ENCODE measurements around the gene PRR35. TPM values are rescaled to one million over a fixed set of nuclear protein-coding genes. Genes with fewer than 3 reads are reported as not detected.

PRR35 gene
- total RNA-seq, 1 donor, result under 0.01 TPM

DNA sequence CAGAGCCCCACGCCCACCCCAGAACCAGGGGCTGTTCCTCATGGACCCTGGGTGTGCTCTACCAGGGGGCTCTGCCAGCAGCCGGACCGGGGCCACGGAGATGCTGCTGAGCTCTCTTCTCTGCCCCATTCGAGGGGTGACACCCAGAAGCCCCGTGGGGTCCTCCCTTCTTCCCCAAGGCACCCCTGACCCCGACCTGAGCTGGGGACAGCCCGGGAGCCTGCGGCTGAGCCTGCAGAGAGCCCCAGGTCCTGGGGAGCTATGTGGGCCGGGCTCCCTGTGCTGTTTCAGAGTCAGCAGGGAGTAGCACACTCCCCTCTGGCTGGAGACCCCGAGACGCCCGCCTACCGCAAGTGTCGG, 1.2 kb upstream of the PRR35 start:
- H3K4me1 ChIP-seq (ENCODE audit: insufficient read depth, low read length), result peaks cover 6% of the 10 kb centered on the region
- H3K36me3 ChIP-seq (ENCODE audit: insufficient read depth, low read length), result no peaks in the 10 kb centered on the region
- DNase-seq (ENCODE audit: insufficient read length, low spot score, missing footprints), result peak; percentile 95
- no peak overlapping the region for H3K27ac ChIP-seq (ENCODE audit: low read depth, low read length)
- H4K20me1 ChIP-seq (ENCODE audit: insufficient read depth, low read length), result peaks cover 3% of the 10 kb centered on the region
- H3K4me3 ChIP-seq (ENCODE audit: insufficient read depth, low read length), result no peak overlapping the region
- H2AFZ ChIP-seq (ENCODE audit: low read length), result no peak overlapping the region
- TF ChIP-seq, protein P1, sequence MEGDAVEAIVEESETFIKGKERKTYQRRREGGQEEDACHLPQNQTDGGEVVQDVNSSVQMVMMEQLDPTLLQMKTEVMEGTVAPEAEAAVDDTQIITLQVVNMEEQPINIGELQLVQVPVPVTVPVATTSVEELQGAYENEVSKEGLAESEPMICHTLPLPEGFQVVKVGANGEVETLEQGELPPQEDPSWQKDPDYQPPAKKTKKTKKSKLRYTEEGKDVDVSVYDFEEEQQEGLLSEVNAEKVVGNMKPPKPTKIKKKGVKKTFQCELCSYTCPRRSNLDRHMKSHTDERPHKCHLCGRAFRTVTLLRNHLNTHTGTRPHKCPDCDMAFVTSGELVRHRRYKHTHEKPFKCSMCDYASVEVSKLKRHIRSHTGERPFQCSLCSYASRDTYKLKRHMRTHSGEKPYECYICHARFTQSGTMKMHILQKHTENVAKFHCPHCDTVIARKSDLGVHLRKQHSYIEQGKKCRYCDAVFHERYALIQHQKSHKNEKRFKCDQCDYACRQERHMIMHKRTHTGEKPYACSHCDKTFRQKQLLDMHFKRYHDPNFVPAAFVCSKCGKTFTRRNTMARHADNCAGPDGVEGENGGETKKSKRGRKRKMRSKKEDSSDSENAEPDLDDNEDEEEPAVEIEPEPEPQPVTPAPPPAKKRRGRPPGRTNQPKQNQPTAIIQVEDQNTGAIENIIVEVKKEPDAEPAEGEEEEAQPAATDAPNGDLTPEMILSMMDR (IDR thresholded peaks at IDR 0.05; ENCODE audit: extremely low read depth, low read depth, low read length), result no peak
- H3K9me3 ChIP-seq (ENCODE audit: low read depth, low read length), result no peaks in the 10 kb centered on the region
- H3K4me2 ChIP-seq (ENCODE audit: insufficient read depth, low read length), result no peak overlapping the region
- H3K79me2 ChIP-seq (ENCODE audit: insufficient read depth, low read length), result no peaks in the 10 kb centered on the region
- H3K27me3 ChIP-seq (ENCODE audit: insufficient read depth, low read length), result peaks cover 36% of the 10 kb centered on the region

DNA sequence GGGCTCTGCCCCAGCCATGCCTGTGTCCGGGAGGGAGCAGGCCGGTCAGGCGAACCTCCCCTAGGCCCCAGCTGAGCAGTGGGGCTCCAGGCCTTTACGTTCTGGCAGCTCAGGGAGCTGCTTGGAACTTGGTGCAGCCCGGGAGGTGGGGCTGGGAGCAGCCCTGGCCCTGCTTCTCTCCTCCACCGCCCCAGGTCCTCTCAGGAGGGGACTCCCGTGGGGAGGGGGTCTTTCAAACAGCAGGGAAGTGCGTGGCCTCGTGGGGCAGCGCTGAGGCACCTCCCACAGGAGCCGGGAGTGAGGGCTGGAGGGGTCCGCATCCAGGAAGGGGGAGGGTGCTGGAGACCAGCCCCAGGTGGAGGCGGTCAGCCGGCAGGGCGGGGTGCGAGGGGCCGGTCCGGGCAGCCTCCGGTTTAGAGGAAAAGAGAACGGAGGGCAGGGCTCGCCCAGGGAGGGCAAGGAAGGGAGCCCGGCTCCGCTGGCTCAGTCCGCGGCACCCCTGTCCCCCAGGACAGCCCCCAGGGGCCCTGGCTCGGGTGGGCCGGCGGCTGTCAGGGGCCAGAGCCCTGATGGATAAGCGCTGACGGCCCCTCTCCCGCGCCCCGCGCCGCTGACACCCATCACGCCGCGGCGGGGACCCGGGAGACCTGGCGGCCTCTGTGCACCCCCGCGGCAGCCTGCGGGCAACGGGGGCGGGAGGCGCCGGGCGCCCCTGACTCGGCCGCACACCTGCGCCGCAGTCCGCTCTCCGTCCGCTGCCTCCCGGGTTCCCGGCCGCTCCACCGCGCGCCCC, 587 bp upstream of the PRR35 start:
- TF ChIP-seq, protein P1 (IDR thresholded peaks at IDR 0.05; ENCODE audit: extremely low read depth, low read depth, low read length), result no peak
- Histone ChIP-seq H3K9me3 (ENCODE audit: low read depth, low read length) (no peaks in the 10 kb centered on the region), H3K4me3 (ENCODE audit: insufficient read depth, low read length) (no peak overlapping the region), H3K4me2 (ENCODE audit: insufficient read depth, low read length) (no peak overlapping the region), H2AFZ (ENCODE audit: low read length) (no peak overlapping the region), H3K36me3 (ENCODE audit: insufficient read depth, low read length) (no peaks in the 10 kb centered on the region), H3K4me1 (ENCODE audit: insufficient read depth, low read length) (peaks cover 2% of the 10 kb centered on the region), H4K20me1 (ENCODE audit: insufficient read depth, low read length) (peaks cover 3% of the 10 kb centered on the region), H3K27ac (ENCODE audit: low read depth, low read length) (no peak overlapping the region), H3K27me3 (ENCODE audit: insufficient read depth, low read length) (peaks cover 36% of the 10 kb centered on the region), H3K79me2 (ENCODE audit: insufficient read depth, low read length) (no peaks in the 10 kb centered on the region)
- peak; percentile 91 for DNase-seq (ENCODE audit: insufficient read length, low spot score, missing footprints)

DNA sequence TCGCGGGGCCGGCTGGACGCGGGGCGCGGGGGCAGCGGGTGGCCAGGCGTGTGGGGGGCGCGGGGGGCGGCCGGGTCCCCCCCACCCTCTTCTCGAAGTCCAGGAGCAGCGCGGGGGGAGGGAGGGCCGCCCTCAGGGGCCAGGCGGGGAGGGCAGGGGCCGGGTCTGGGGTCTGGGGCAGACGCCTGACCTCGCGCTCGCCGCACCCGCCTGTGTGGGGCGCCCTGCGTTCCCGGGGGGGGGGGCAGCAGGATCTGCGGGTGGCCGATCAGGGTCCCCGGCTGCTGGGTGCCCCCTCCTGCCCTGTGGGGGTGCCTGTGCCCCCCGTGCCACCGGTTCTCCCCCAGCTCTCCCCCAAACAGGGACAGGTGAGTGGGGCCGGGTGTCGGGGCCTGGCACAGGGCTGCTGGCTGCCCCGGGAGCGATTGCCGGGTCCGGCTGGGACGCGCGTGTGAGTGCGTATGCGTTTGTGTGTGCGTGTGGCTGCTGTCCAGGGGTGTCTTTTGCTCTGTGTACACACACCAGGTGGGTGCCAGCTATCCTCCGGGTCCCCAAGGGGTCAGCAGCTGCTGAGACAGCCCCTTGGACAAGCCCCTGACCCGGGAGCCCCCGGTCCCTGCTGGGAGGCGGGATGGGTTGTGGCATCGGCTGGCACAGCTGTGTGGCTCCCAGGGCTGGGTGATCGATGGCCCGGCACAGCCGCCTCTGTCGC, 663 bp downstream of the PRR35 start:
- TF ChIP-seq, protein P1 (IDR thresholded peaks at IDR 0.05; ENCODE audit: extremely low read depth, low read depth, low read length), result no peak
- H2AFZ ChIP-seq (ENCODE audit: low read length), result no peak overlapping the region
- H3K4me2 ChIP-seq (ENCODE audit: insufficient read depth, low read length), result no peak overlapping the region
- DNase-seq (ENCODE audit: insufficient read length, low spot score, missing footprints), result peak; percentile 89
- no peaks in the 10 kb centered on the region for H3K79me2 ChIP-seq (ENCODE audit: insufficient read depth, low read length)
- H3K27me3 ChIP-seq (ENCODE audit: insufficient read depth, low read length), result peaks cover 36% of the 10 kb centered on the region
- no peak overlapping the region for H3K4me3 ChIP-seq (ENCODE audit: insufficient read depth, low read length)
- H3K27ac ChIP-seq (ENCODE audit: low read depth, low read length), result no peak overlapping the region
- no peaks in the 10 kb centered on the region for H3K36me3 ChIP-seq (ENCODE audit: insufficient read depth, low read length)
- no peaks in the 10 kb centered on the region for H3K4me1 ChIP-seq (ENCODE audit: insufficient read depth, low read length)
- peaks cover 3% of the 10 kb centered on the region for H4K20me1 ChIP-seq (ENCODE audit: insufficient read depth, low read length)
- H3K9me3 ChIP-seq (ENCODE audit: low read depth, low read length), result no peaks in the 10 kb centered on the region

DNA sequence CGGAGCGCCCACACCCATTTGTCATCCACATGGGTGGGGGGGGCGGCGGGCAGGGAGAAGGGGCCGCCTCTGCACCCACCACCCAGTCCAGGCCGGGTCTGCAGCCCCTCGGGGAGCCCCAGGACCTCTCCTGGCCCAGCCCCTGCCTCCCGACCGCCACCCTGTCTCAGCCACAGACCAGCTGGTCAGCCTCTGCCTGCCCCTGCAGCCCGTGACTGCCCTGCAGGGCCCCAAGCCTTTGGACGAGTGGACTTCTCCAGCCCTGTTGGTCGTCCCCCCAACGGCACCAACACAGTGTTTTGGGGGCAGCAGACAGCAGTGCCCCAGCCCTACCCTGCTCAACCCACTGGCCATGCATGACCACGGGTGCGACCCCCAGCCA, 1.2 kb downstream of the PRR35 start:
- peaks cover 36% of the 10 kb centered on the region for H3K27me3 ChIP-seq (ENCODE audit: insufficient read depth, low read length)
- no peak overlapping the region for H2AFZ ChIP-seq (ENCODE audit: low read length)
- peaks cover 3% of the 10 kb centered on the region for H4K20me1 ChIP-seq (ENCODE audit: insufficient read depth, low read length)
- no peak overlapping the region for H3K27ac ChIP-seq (ENCODE audit: low read depth, low read length)
- no peaks in the 10 kb centered on the region for H3K36me3 ChIP-seq (ENCODE audit: insufficient read depth, low read length)
- H3K4me1 ChIP-seq (ENCODE audit: insufficient read depth, low read length), result no peaks in the 10 kb centered on the region
- no peak overlapping the region for H3K4me3 ChIP-seq (ENCODE audit: insufficient read depth, low read length)
- no peaks in the 10 kb centered on the region for H3K9me3 ChIP-seq (ENCODE audit: low read depth, low read length)
- TF ChIP-seq, protein P1 (IDR thresholded peaks at IDR 0.05; ENCODE audit: extremely low read depth, low read depth, low read length), result no peak
- no peak overlapping the region for H3K4me2 ChIP-seq (ENCODE audit: insufficient read depth, low read length)
- DNase-seq (ENCODE audit: insufficient read length, low spot score, missing footprints), result peak; percentile 92
- H3K79me2 ChIP-seq (ENCODE audit: insufficient read depth, low read length), result no peaks in the 10 kb centered on the region

All from osteoblast (primary cell).